Neural cell (in vitro differentiated cells): Measurements from ENCODE around the gene CDH4. TPM values are rescaled to one million over a fixed set of nuclear protein-coding genes. Genes with fewer than 3 reads are reported as not detected.

ENCODE experiments used
- H2AFZ ChIP-seq: fragments of 200-600, 300-800 bp; sonication (generic), shearing (Covaris generic); 2 replicates; pipeline ENCODE4 v1.6.0; 2014; ENCODE audit warnings: low read depth, mild to moderate bottlenecking, antibody characterized with exemption, low read length, moderate library complexity
- H3F3A ChIP-seq: fragments of 200-600 bp; shearing (Covaris generic); 2 replicates; pipeline ENCODE4 v1.6.1; 2016; ENCODE audit warnings: mild to moderate bottlenecking, moderate library complexity, mixed read lengths, antibody characterized with exemption, low read length; ENCODE audit not compliant: insufficient read depth, poor library complexity, severe bottlenecking
- H3K27ac ChIP-seq: fragments of 200-600, 300-800 bp; sonication (generic), shearing (Covaris generic); 2 replicates; pipeline ENCODE4 v1.5.1; 2014; ENCODE audit warnings: mild to moderate bottlenecking, low read length, moderate library complexity
- H3K27me3 ChIP-seq: fragments of 300-800, 200-600 bp; sonication (generic), shearing (Covaris generic); 2 replicates; pipeline ENCODE4 v1.6.0; 2014; ENCODE audit warnings: mild to moderate bottlenecking, low read depth, low read length, moderate library complexity; ENCODE audit not compliant: insufficient read depth
- H3K36me3 ChIP-seq: fragments of 300-800, 200-600 bp; sonication (generic), shearing (Covaris generic); 2 replicates; pipeline ENCODE4 v1.5.1; 2014; ENCODE audit warnings: mild to moderate bottlenecking, antibody characterized with exemption, low read length, moderate library complexity; ENCODE audit not compliant: insufficient read depth
- H3K4me2 ChIP-seq: fragments of 300-800, 200-600 bp; sonication (generic), shearing (Covaris generic); 2 replicates; pipeline ENCODE4 v1.6.0; 2014; ENCODE audit warnings: mild to moderate bottlenecking, low read length
- H3K4me3 ChIP-seq: fragments of 300-800, 200-600 bp; sonication (generic), shearing (Covaris generic); 2 replicates; pipeline ENCODE4 v1.5.1; 2014; ENCODE audit warnings: mild to moderate bottlenecking, low read length, moderate library complexity
- H3K79me2 ChIP-seq: fragments of 200-600 bp; shearing (Covaris generic); replicated peaks from 2 replicates; pipeline ENCODE4 v1.6.0; 2014; ENCODE audit warnings: mild to moderate bottlenecking, low read length, moderate library complexity; ENCODE audit not compliant: insufficient read depth
- H3K9ac ChIP-seq: fragments of 300-800, 200-600 bp; sonication (generic), shearing (Covaris generic); 2 replicates; pipeline ENCODE4 v1.6.1; 2016; ENCODE audit warnings: mild to moderate bottlenecking, low read length, mixed read lengths
- H3K9me2 ChIP-seq: fragments of 200-600 bp; shearing (Covaris generic); 2 replicates; pipeline ENCODE4 v1.6.1; 2016; ENCODE audit warnings: mild to moderate bottlenecking, low read length, mixed read lengths; ENCODE audit not compliant: insufficient read depth
- H3K9me3 ChIP-seq: fragments of 200-600, 300-800 bp; sonication (generic), shearing (Covaris generic); 2 replicates; pipeline ENCODE4 v1.6.1; 2016; ENCODE audit warnings: mild to moderate bottlenecking, mixed run types, low read length, moderate library complexity, mixed read lengths
- H4K20me1 ChIP-seq: fragments of 200-600 bp; shearing (Covaris generic); 2 replicates; pipeline ENCODE4 v1.6.1; 2016; ENCODE audit warnings: mild to moderate bottlenecking, mixed run types; ENCODE audit not compliant: insufficient read depth
- EP300 ChIP-seq: fragments of 450-650 bp; conservative IDR thresholded peaks from 2 replicates; pipeline ENCODE4 v1.6.1; 2014; ENCODE audit warnings: antibody characterized with exemption, mild to moderate bottlenecking, moderate library complexity; ENCODE audit not compliant: poor library complexity, severe bottlenecking
- EZH2 ChIP-seq: fragments of 200-600, 300-800 bp; shearing (Covaris generic), sonication (generic); IDR thresholded peaks from 2 replicates; pipeline ENCODE4 v1.6.1; 2014; ENCODE audit warnings: antibody characterized with exemption, low read length, borderline replicate concordance, mild to moderate bottlenecking; ENCODE audit not compliant: insufficient read depth, poor library complexity, severe bottlenecking
- MXI1 ChIP-seq: fragments of 450-650 bp; conservative IDR thresholded peaks from 2 replicates; pipeline ENCODE4 v1.6.1; 2014; ENCODE audit warnings: antibody characterized with exemption, mild to moderate bottlenecking; ENCODE audit not compliant: poor library complexity, severe bottlenecking
- POLR2AphosphoS5 ChIP-seq: IDR thresholded peaks from 2 replicates; pipeline ENCODE4 v1.6.1; 2012
- RAD21 ChIP-seq: fragments of 450-650 bp; conservative IDR thresholded peaks from 2 replicates; pipeline ENCODE4 v1.6.1; 2014; ENCODE audit warnings: antibody characterized with exemption, mild to moderate bottlenecking, moderate library complexity
- SMC3 ChIP-seq: fragments of 450-650 bp; conservative IDR thresholded peaks from 2 replicates; pipeline ENCODE4 v1.6.1; 2014; ENCODE audit warnings: antibody characterized with exemption, mild to moderate bottlenecking, moderate library complexity; ENCODE audit not compliant: poor library complexity
- TAF1 ChIP-seq: IDR thresholded peaks from 2 replicates; pipeline ENCODE4 v1.6.1; 2012; ENCODE audit warnings: low read depth
- polyA plus RNA-seq: library from polyadenylated mRNA; depleted of rRNA; stranded (reverse); fragments of >200 nt; gene quantifications from 2 replicates; pipeline ENCODE4 v1.2.3, GENCODE V29; 2014
- TF ChIP-seq, protein P1 (sequence below): IDR thresholded peaks from 2 replicates; pipeline ENCODE4 v1.6.1; 2012; ENCODE audit warnings: borderline replicate concordance
- TF ChIP-seq, protein P2 (sequence below): fragments of 450-650 bp; IDR thresholded peaks from 2 replicates; pipeline ENCODE4 v1.5.1; 2014; ENCODE audit warnings: antibody characterized with exemption, mild to moderate bottlenecking, moderate library complexity; ENCODE audit not compliant: poor library complexity, severe bottlenecking

The CDH4 gene
- polyA plus RNA-seq, 1 donor from 2014 or later: 24.6 TPM

DNA sequence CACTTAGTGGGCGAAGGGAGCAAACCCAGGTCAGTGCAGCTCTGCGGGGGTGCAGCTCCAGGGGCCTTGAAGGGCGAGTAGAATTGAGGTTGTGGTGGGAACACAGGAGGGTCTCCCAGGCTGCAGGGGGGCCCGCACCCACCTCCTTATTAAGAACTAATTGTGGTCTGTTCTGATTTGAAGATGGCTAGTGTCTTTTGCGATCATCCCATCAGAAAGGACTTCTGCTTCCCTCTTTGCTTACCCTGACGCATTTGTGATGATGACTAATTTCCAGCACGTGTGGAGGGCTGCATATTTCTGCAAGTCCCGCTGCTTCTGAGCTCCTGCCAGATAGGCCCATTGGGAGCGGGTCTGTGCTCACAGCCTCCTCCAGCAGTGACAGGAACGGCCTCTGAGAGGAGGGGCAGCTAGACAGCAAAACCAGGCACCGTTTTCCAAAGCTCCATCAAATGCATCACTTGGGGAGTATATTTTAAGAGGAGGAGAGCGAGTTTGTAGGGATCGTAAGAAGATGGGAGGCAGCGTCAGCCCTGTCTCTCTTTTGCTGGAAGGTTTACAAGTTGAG, 268.9 kb downstream of the CDH4 start:
- peak overlapping the region; percentile 43 for H3K4me3 ChIP-seq
- H2AFZ ChIP-seq: no peak overlapping the region
- H3K27ac ChIP-seq: peak overlapping the region; percentile 58
- TF ChIP-seq POLR2AphosphoS5: no peak
- TF ChIP-seq MXI1: peak; percentile 54
- H4K20me1 ChIP-seq: no peaks in the 10 kb centered on the region
- H3K9ac ChIP-seq: peak overlapping the region; percentile 12
- no peaks in the 10 kb centered on the region for H3K9me2 ChIP-seq
- H3K4me2 ChIP-seq: peak overlapping the region; percentile 25
- no peaks in the 10 kb centered on the region for H3K36me3 ChIP-seq
- H3K79me2 ChIP-seq: no peaks in the 10 kb centered on the region
- no peaks in the 10 kb centered on the region for H3F3A ChIP-seq
- H3K9me3 ChIP-seq: no peaks in the 10 kb centered on the region
- H3K27me3 ChIP-seq: no peaks in the 10 kb centered on the region

DNA sequence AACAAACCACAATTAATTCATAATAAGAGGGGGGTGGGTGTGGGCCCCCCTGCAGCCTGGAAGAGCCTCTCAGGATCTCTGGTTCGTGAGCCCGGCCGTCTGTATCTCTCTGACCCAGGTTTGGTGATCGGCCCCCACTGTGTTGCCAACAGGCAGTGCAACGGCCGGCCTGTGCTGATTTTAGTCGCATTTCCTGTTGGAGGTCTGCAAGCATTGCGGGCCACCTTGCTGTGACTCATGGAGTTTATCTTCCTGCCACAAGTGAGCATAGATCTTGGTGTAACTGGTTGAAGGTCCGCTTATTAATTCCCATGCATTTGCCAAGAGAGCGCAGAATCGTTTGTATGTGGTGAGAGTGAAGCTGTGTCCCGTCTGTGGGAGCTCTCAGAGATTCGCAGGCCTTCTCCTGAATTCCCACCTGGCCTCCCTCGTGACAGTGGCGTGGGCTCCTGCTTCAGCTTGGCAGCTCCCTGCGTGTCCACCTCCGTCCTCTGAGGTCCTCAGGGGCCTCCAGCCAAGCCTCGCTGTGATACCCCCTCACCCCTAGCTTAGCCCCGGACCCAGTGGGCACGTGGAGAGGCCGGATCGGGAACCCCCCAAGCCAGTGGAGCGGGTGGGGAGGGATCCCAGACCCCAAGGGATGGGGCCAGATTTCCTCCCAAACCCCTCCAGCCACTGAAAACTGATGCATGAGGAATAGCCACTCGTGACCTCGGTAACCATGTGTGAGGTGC, 269.8 kb downstream of the CDH4 start:
- H3K9ac ChIP-seq: no peak overlapping the region

More for the DNA sequence above, 269.8 kb downstream of the CDH4 start:
- Histone ChIP-seq H3K27ac (peak overlapping the region; percentile 4), H3K27me3 (no peaks in the 10 kb centered on the region), H3K79me2 (no peaks in the 10 kb centered on the region), H4K20me1 (no peaks in the 10 kb centered on the region), H3K4me2 (no peak overlapping the region), H3K9me3 (no peaks in the 10 kb centered on the region), H3K9me2 (no peaks in the 10 kb centered on the region), H3F3A (no peaks in the 10 kb centered on the region), H3K36me3 (no peaks in the 10 kb centered on the region), H2AFZ (no peak overlapping the region), H3K4me3 (no peak overlapping the region)
- TF ChIP-seq MXI1 (no peak), POLR2AphosphoS5 (no peak), SMC3 (no peak), TAF1 (no peak), EZH2 (no peak), RAD21 (no peak), EP300 (no peak)
- TF ChIP-seq, protein P1, sequence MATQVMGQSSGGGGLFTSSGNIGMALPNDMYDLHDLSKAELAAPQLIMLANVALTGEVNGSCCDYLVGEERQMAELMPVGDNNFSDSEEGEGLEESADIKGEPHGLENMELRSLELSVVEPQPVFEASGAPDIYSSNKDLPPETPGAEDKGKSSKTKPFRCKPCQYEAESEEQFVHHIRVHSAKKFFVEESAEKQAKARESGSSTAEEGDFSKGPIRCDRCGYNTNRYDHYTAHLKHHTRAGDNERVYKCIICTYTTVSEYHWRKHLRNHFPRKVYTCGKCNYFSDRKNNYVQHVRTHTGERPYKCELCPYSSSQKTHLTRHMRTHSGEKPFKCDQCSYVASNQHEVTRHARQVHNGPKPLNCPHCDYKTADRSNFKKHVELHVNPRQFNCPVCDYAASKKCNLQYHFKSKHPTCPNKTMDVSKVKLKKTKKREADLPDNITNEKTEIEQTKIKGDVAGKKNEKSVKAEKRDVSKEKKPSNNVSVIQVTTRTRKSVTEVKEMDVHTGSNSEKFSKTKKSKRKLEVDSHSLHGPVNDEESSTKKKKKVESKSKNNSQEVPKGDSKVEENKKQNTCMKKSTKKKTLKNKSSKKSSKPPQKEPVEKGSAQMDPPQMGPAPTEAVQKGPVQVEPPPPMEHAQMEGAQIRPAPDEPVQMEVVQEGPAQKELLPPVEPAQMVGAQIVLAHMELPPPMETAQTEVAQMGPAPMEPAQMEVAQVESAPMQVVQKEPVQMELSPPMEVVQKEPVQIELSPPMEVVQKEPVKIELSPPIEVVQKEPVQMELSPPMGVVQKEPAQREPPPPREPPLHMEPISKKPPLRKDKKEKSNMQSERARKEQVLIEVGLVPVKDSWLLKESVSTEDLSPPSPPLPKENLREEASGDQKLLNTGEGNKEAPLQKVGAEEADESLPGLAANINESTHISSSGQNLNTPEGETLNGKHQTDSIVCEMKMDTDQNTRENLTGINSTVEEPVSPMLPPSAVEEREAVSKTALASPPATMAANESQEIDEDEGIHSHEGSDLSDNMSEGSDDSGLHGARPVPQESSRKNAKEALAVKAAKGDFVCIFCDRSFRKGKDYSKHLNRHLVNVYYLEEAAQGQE: no peak
- TF ChIP-seq, protein P2, sequence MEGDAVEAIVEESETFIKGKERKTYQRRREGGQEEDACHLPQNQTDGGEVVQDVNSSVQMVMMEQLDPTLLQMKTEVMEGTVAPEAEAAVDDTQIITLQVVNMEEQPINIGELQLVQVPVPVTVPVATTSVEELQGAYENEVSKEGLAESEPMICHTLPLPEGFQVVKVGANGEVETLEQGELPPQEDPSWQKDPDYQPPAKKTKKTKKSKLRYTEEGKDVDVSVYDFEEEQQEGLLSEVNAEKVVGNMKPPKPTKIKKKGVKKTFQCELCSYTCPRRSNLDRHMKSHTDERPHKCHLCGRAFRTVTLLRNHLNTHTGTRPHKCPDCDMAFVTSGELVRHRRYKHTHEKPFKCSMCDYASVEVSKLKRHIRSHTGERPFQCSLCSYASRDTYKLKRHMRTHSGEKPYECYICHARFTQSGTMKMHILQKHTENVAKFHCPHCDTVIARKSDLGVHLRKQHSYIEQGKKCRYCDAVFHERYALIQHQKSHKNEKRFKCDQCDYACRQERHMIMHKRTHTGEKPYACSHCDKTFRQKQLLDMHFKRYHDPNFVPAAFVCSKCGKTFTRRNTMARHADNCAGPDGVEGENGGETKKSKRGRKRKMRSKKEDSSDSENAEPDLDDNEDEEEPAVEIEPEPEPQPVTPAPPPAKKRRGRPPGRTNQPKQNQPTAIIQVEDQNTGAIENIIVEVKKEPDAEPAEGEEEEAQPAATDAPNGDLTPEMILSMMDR: no peak
